HG02970 (cell line): ENCODE results near the gene UMPS.

Source experiments
- ATAC-seq: cut with Tn5 transposase; IDR thresholded peaks from one replicate; pipeline ENCODE4 v1.9.1; 2021; ENCODE audit warnings: mild to moderate bottlenecking, moderate library complexity, moderate number of reproducible peaks; ENCODE audit not compliant: unreplicated experiment, low FRiP score

Gene UMPS

DNA sequence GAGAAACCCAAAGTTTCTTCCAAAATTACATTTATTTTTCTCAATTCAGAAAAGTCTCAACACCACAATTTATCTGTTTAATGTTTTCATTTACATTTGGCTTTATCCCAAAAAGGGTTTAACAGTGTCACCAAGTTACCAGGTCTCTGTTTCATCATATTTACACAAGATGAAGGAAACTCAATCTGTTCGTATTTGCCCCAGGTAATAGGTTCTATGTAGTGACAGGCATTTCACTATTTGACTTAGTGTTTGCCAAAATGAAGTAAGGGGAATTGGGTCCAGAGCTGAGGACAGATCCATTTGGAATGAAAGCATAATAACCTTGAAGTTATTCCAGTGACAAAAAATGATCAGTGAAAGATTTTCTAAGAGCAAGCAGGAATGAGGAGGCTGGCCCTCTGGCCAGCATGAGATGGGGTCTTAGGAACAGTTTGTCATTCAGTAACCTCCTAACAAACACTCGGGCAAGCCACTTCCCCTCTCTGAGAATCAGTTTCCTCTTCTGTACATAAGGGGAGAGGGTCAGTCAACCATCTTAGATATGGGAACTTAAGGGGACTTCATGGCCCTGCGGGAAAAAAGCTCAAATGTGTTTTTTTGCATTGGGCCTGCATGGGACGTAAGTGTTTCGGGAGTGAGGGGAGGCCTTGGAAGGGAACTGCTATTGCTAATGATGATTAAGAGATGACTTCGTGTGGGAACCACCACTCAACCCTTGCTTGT, 31.8 kb downstream of the UMPS start:
- no peak for ATAC-seq

DNA sequence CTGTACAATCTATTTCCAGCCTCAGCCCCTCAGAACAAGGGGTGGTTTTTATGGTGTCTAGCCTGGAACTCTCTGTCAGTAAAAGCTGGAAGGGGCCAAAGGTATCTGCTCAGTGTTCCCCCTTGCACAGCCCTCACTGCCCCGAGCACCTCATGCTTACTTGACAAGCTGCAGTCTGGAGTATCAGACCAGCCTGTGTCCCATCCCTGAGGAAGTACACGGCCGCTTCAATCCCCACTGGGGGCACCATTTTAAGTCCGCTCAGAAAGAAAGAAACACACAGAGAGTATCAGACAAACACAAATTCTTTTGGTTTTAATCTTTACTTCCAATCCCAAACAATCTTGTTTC, 32.4 kb downstream of the UMPS start:
- ATAC-seq = no peak

DNA sequence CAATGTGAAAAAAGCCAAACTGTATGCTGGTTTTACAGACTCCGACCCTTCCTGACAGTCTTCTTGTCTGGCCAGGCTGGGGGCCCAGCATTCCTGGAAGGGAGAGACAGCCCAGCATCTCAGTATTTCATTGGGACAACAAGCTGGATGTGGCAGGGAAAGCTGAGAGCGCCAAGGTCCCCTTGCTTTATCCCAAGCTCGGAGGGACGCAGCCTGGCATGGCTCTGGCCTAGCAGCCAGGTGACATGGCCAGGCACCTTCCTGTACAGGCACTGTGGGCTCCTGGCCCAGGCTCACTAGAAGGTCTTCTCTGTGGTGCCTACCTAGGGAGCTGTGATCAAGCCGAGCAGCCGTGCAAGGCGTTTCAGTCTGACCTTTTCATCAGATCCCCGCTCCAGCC, 33.0 kb downstream of the UMPS start:
- ATAC-seq = no peak

DNA sequence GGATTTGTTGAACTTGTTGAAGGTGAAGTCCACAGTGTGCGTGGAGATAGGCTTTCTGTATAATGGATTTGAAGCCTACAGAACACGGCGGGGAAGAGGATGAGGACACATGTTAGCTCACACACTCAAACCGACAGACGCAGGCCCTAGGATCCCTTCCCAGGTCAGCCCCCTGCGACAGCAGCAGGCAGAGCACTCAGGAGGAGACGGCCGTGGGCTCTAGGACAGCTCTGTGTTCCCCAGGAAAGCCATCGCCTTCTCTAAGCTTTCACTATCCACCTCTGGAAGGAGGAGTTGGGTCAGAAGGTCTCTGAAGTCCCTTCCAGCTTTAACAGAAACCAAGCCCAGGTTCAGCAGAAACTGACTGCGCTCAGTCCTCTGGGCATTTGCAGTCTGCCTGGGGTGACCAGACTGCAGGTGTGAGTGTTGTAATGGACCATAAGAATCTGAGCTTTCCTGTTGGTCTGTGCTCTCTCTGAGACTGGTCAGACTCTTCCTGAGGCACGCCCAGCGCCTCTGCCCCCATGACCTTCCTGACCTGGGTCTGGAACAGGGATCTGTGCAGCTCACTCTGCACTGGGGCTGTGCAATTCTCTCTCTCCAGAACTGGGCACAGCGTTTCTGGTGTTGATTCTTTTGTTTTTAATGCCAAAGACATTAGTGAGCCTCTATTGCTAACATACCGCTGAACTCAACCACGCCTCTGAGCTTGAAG, 33.5 kb downstream of the UMPS start:
- ATAC-seq = no peak

DNA sequence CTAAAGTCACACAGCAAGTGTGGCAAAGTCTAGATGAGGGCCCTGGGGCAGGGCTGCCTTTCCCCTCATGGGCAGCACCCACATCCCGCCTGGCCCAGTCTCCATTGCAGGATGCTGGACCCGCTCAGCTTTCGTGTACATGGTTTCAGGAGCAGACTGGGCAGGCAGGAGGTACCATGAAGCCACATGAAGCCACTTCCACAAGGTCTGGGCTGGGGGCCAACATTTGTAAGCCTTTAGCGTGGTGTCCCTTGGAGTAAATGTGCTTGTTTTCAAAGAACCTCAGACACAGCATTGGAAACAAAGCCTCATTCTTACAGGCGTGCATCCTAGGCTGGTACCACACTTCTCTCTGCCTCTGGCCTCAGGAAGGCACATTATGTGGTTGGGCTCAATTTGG, 34.5 kb downstream of the UMPS start:
- no peak for ATAC-seq

DNA sequence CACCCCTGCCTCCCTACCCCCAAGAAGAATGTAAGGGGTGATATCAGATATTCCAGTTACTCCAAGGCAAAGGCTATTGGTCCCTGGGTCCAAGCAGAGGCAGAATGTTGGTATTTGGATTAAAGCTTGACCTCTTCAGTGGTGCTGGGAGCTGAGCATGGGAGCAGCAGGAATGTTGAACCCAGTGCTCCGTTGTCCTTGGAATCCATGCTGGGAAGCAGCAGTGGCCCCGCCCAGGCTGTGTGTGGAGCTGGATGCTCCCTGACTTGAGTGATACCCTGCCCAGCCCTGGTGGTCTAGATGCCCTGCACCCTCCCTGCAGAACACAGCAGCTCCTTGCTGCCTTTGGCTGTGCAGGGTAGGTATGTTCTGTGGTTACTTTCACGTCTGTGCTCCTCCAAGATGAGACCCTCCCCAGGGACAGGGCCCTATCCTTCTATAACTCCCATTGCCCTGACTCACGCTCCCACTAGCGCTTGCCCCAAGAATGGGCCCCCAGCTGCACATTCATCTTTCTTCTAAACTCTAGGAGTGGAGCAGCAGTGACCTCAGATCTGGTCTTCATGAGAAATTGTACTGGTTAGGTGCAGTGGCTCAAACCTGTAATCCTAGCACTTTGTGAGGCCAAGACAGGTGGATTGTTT, 35.1 kb downstream of the UMPS start:
- ATAC-seq = no peak

DNA sequence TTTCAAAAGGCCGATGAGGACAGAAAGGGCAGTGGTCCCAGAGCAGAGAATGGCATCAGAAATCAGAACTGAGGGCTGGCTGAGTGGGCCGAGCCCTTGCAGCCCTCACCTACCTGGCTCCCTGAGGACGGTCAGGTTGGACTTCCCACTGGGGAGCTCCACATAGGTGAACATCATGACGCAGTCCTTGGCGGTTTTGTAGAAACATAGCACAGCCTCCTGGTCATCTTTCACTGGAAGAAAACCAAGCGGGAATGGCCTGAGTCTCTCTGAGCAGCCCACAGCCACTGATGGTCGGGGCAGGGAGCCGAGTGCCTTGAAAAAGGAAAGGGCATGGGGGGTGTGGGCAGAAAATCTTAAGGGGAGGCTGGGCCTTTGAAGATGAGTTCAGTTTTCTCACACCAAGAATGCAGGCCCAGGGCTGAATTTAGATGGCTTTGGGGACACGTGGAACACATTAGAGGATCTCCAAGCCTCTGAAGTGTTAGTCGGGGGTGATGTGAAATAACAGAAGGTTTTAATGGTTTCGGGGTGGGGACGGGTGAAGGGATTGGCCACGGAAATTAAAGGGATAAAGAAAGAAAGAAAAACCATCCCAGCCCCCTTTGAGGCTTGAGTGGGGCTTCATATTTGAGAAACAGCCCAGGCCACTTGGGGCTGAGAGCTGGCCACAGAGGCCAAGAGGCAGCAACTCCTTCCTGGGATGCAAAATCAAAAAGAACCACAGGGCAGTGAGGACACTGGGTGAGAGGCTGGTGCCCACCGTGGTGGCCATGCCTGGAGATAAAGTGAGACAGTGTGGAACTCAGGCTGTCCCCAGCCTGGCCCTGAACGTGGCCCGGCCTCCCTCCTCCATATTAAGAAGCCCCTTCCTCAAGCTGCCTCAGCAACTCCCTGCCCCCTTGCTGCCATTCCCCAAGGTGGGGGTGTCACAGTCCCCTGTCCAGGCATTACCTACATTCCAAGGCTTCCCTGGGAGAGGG, 36.2 kb downstream of the UMPS start:
- ATAC-seq = no peak

DNA sequence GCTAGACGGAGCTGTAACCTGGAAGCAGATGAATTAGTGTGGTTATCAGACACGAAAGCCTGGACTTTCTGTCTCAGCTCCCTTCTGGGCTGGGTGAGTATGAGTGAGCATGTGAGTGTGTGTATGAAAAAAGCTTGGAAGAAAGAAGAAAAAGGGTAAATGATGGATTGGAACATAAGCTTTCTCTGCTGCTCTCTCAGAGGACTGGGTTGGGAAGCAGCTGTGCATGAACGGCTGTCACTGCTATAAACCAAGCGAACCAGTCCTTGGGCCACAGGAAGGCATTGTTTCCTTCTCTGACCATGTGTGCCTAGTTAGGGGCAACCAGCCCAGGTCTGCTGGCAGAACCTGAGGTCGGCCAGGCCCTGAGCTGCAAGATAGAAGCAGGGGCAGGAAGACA, 37.0 kb downstream of the UMPS start:
- no peak for ATAC-seq

DNA sequence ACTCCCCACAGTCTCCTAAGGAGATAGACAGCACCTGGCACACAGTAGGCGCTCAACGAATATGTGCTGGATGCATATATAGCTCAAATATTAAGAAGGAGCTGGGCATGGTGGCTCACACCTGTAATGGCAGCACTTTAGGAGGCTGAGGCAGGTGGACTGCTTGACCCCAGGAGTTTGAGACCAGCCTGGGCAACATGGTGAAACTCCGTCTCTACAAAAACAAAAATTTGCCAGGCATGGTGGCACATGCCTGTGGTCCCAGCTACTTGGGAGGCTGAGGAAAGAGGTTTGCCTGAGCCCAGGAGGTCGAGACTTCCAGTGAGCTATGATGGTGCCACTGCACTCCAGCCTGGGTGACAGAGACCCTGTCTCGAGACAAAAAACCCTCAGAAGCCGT, 37.4 kb downstream of the UMPS start:
- no peak for ATAC-seq

DNA sequence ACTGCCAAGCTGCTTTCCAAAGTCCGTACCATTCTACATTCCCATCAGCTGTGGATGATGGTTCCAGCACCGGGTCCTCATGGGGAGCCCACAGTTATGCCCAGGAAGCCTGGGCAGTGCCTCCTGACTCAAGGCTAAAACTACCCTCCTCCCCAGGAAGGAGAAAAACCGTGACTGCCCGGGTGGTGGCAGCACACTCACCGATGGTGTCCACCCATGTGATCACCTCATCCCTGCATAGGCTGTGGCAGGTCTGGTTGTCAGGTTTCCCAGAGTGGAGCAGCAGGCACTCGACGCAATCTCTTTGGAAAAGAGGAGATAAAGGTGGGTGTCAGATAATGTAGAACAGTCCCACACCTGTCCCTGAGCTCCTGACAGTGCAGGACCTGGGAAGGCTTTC, 38.6 kb downstream of the UMPS start:
- ATAC-seq = no peak

DNA sequence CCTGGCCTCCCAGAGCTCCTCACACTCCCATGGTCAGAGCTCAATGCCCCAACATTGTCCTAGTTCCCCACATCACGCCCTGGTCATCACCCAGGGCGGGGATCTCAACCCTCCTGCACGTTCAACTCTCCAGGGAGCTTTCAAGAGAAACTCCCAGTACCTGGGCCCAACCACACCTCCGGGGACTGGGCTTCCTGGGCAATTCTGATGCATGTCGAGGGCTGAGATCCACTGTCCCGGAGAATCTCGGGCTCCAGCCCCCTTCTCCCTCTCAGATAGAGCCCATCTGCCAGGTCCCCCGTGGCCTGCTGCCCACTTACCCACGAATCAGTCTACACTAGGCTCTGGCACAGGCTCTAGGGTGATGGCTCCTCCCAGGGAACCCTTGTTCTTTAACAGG, 39.2 kb downstream of the UMPS start:
- ATAC-seq = no peak

DNA sequence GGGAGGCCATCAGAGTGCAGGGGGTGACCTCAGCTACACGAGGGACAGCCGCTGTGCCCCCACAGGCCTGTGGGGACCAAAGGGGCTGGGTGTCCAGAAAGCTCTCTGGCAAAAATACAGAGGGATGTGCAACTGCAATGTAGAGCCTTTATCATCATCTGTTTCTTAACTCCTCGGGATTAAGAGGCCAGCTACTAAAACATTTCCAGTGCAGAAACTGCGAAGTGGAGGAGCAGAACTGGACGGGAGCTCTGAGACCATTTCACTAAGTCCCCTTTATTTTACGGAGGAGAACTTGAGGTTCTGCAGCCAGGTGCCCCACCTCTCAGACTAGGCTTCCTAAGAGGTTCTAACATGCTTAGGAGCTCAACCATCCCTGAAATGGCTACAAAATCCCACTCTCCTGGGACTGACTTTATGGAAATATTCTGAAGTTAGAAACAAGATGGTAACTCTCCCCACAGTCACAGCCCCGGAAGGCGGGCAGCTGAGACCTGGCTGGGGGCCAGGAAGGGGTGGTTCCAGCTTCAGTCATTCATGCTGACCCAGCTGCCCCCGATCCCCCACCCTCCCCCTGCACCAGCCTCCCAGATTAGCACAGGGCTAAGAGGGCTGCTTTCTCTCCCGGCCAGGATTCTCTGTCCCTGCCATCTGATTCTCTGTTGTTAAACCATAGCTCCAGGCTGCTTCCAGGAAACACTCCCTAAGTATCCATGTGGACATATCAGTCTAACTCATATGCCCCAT, 40.3 kb downstream of the UMPS start:
- ATAC-seq = no peak

DNA sequence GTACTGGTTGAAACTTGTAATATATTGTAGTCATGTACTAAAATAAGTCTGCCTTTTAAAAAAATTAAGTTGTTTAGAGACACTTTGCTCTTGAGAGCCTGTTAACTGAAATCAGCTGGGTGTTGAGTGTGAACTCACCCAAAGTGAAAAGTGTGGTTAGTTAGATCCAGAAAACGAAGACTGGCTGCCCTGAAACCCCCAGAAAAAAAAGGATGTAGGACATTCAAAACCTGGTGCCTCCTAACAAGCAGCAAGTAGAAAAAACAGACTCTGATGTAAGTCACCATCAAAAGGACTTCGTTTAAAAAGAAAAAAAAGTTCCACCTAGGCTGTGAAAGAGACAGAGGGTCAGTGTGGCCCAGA, 40.8 kb downstream of the UMPS start:
- ATAC-seq = no peak

DNA sequence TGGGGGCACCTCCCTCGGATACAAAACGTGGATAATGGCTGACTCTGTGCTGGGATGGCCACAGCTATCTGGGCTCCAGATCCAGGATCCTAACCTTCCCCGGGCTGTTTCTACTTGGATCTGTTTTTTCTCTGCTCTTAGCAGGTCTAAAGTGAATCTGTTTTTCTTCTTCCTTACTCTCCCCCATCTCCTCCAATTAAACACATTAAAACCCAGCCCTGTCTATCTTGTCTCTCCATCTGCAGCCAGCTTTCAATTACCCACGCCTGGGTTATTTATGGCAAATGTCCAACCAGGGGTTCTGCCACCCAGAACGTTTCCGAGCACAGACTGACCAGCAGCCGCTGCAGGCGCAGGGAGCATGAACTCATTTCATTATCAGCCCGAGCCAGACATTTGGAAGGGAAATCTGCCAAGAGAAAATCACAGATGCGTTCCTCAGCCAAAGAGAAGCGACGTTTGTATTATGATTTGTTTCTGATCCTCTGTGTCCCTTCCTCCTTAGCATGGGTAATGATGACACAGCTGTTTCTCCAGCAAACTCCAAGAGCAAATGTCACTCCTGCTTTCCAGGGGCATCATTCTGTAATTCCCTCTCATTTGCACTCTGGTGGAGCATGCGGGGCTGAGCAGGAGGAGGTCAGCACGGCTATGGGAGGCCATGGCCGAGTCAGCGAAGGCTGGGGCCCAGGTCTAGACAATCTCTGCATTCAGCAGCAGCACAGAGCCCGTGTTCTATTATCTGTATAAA, 42.0 kb downstream of the UMPS start:
- ATAC-seq = no peak

DNA sequence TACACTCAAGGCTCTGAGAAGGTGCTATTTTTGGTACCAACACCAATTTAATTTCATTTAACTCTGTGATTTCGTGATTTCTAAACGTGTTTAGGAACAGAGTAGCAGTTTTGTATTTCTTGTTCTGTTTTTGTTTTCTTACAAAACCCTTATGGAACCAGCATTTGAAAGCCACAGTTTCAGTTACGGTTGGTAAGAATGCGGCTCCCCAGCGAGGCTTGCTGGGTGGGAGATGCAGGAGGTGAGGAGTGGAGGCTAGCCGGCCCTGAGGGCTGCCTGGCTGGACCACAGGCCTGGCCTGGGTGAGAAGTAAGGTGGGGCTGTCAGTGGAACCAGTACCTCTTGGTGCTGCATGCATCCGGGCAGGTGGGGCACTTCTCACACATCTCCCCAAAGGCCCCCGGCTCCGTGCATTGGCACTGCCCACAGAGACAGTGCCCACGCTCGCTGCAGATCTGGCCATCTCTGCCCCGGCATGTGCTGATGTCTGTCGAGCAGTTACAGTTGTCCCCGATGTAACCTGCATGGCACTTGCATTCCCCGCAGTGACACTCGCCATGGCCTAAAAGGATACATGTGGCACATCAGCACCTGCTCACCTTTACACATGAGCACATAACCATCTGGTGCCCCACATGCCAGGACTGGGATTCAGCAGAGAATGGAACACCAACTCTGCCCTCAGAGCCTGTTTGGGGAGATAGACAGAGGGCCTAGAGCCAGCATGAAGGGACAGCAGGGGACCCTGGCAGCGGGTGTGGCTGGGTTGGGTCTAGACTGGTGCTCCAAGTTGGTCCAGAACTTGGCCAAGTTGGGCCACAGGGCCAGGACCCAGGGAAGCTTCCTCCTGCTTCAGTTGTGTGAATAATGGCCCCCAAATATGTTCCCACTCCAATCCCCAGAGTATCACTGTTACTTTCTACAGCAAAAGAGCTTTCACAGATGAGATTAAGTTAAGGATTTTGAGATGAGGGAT, 43.4 kb downstream of the UMPS start:
- ATAC-seq = no peak

DNA sequence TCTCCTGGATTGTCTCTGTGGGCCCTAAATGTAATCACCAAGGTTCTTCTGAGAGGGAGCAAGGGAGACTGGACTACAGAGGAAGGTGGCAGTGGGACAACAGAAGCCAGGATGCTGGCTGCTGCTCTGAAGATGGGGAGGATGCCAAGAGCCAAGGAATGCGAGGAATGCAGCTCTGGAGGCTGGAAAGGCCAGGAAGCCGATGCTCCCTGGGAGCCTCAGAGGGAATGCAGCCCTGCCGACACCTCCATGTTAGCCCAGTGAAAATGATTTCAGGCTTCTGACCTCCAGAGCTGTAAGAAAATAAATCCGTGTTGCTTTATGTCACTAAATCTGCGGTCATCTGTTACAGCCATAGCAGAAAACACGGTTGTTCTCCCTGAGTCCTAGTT, 44.1 kb downstream of the UMPS start:
- no peak for ATAC-seq

DNA sequence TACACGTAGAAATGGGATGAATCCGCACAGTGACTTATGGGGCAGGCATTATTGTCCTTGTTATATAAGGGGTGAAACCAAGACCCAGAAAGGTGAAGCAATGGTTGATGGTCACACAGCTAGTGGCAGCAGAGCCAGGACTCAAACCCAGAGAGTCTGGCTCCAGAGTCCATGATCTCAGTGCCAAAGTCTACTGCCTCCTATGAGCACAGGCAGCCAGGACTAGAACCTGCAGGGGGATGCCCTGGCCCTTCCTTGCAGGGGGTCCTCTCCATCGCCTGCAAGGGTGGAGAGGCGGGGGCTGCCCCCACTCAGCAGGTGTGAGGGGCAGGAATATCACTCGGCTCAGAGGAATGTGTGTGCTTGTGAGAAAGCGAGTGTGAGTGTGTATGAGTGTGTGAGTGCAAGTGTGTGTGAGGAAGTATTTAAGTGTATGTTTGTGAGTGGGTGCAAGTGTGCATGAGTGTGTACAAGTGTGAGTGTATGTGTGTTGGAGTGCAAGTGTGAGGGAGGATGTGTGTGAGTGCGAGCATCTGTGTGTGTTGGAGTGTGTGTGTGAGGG, 44.7 kb downstream of the UMPS start:
- no peak for ATAC-seq

DNA sequence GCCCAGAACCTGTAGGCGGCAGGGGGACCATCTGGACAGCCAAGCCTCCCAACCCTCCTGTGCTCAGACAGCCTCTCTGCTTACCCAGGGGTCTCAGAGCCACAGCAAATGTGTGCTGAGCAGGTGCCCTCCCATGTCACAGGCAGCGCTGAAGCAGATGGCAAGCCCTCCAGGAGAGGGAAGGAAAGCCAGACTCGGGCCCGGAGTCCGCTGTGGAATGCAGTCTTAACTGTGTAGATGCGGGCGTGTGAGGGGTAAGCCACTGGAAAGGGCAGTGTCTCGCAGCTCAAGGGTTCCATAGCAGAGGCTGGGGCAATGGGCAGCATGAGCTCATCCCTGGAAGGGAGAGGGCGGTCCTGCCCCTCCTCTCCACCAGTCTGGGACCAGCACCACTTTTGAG, 45.6 kb downstream of the UMPS start:
- no peak for ATAC-seq
